ENCODE measurements around the gene COPG1. TPM values are rescaled to one million over a fixed set of nuclear protein-coding genes. Genes with fewer than 3 reads are reported as not detected.

The COPG1 gene
- total and polyA plus RNA-seq, 9 donors, result 105 to 151 (median 112) TPM

- H3K4me1 ChIP-seq (ENCODE audit: control insufficient read depth, insufficient read depth, low read length), result no peaks in the 10 kb centered on the region
- peaks cover 32% of the 10 kb centered on the region for H3K36me3 ChIP-seq (ENCODE audit: control insufficient read depth, insufficient read depth, low read length)
- H3K4me3 ChIP-seq (ENCODE audit: low read length), result no peak overlapping the region
- DNase-seq, result no peak
- no peak overlapping the region for H3K27ac ChIP-seq (ENCODE audit: low read length)
- WGBS (ENCODE audit: insufficient coverage), result 96% methylated on average over 4 of the region's 5 CpGs
- no peaks in the 10 kb centered on the region for H3K27me3 ChIP-seq (ENCODE audit: control insufficient read depth, insufficient read depth, low read length)
- no peaks in the 10 kb centered on the region for H3K9me3 ChIP-seq (replicated peaks; ENCODE audit: control insufficient read depth, low read depth, low read length)
Measured at GRCh38 chr3:129295286-129295685, 45.9 kb downstream of the COPG1 start.

GRCh38 chr3:129304146-129304961 lies 54.9 kb downstream of the COPG1 start:
- no peaks in the 10 kb centered on the region for H3K9me3 ChIP-seq (replicated peaks; ENCODE audit: control insufficient read depth, low read depth, low read length)
- H3K36me3 ChIP-seq (ENCODE audit: control insufficient read depth, insufficient read depth, low read length), result peaks cover 26% of the 10 kb centered on the region
- no peak for DNase-seq
- peaks cover 13% of the 10 kb centered on the region for H3K4me1 ChIP-seq (ENCODE audit: control insufficient read depth, insufficient read depth, low read length)
- 45% methylated on average over 2 of the region's 3 CpGs for WGBS (ENCODE audit: insufficient coverage)
- H3K27me3 ChIP-seq (ENCODE audit: control insufficient read depth, insufficient read depth, low read length), result no peaks in the 10 kb centered on the region
- H3K27ac ChIP-seq (ENCODE audit: low read length), result peak overlapping the region; percentile 85
- no peak overlapping the region for H3K4me3 ChIP-seq (ENCODE audit: low read length)

GRCh38 chr3:129304962-129305222 lies 55.5 kb downstream of the COPG1 start:
- 83% methylated on average over 1 of the region's 1 CpG for WGBS (ENCODE audit: insufficient coverage)
- no peak for DNase-seq
- Histone ChIP-seq H3K9me3 (replicated peaks; ENCODE audit: control insufficient read depth, low read depth, low read length) (no peaks in the 10 kb centered on the region), H3K4me1 (ENCODE audit: control insufficient read depth, insufficient read depth, low read length) (peaks cover 13% of the 10 kb centered on the region), H3K4me3 (ENCODE audit: low read length) (no peak overlapping the region), H3K27ac (ENCODE audit: low read length) (peak overlapping the region; percentile 85), H3K36me3 (ENCODE audit: control insufficient read depth, insufficient read depth, low read length) (peaks cover 26% of the 10 kb centered on the region), H3K27me3 (ENCODE audit: control insufficient read depth, insufficient read depth, low read length) (no peaks in the 10 kb centered on the region)

GRCh38 chr3:129305592-129306091 lies 56.2 kb downstream of the COPG1 start:
- H3K9me3 ChIP-seq (replicated peaks; ENCODE audit: control insufficient read depth, low read depth, low read length), result no peaks in the 10 kb centered on the region
- H3K27ac ChIP-seq (ENCODE audit: low read length), result peak overlapping the region; percentile 85
- H3K27me3 ChIP-seq (ENCODE audit: control insufficient read depth, insufficient read depth, low read length), result no peaks in the 10 kb centered on the region
- DNase-seq, result peak; percentile 96
- H3K4me3 ChIP-seq (ENCODE audit: low read length), result peak overlapping the region; percentile 39
- H3K36me3 ChIP-seq (ENCODE audit: control insufficient read depth, insufficient read depth, low read length), result peaks cover 21% of the 10 kb centered on the region
- H3K4me1 ChIP-seq (ENCODE audit: control insufficient read depth, insufficient read depth, low read length), result peaks cover 13% of the 10 kb centered on the region
- 7% methylated on average over 13 of the region's 26 CpGs for WGBS (ENCODE audit: insufficient coverage)

GRCh38 chr3:129308636-129309035 lies 59.2 kb downstream of the COPG1 start:
- Histone ChIP-seq H3K4me3 (ENCODE audit: low read length) (no peak overlapping the region), H3K36me3 (ENCODE audit: control insufficient read depth, insufficient read depth, low read length) (peaks cover 7% of the 10 kb centered on the region), H3K27ac (ENCODE audit: low read length) (no peak overlapping the region), H3K9me3 (replicated peaks; ENCODE audit: control insufficient read depth, low read depth, low read length) (no peaks in the 10 kb centered on the region), H3K27me3 (ENCODE audit: control insufficient read depth, insufficient read depth, low read length) (no peaks in the 10 kb centered on the region), H3K4me1 (ENCODE audit: control insufficient read depth, insufficient read depth, low read length) (peaks cover 13% of the 10 kb centered on the region)
- WGBS (ENCODE audit: insufficient coverage), result 80% methylated on average over 1 of the region's 3 CpGs
- no peak for DNase-seq

DNA sequence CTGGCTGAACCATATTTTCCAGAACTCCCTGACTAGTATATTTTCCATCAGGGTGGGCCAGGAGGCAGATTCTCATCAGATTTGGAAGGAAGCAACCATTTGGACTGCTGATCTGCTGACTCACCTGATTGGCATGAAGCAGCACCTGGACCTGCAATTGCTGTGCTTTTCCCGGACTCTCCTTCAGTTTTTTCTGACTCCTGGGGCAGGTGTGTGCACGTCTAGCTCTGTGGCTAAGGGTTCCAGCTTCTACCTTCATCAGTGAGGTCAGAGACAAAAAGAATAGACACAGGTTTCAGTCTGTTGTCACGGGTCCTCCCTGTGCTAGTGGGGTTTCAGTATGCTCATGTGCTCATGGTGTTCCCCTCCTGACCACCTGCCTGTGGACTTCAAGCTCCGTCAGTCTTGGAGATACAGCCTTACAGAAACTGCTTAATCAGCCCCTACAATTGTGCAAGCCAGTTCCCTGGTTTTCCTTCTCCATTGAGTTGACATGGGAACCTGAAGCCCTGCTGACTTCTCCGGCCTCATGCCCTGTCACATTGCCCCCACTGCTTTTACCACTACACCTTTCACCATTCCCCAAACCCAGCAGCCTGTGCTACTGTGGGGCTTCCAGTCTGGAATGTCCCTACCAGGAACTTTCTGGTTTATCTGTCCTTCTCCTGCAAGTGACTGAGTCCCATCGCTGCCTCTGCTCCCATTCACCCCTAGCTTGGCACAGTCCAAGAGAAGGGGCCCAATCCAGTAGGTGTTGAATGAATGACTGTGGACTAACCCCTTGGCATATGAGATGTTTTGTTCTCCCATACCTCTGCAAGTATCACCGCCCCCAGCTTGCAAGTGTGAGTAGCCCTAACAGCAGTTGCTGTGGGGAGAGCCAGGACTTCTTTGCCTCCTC lies 61.0 kb downstream of the COPG1 start:
- H3K4me3 ChIP-seq (ENCODE audit: low read length), result no peak overlapping the region
- H3K9me3 ChIP-seq (replicated peaks; ENCODE audit: control insufficient read depth, low read depth, low read length), result no peaks in the 10 kb centered on the region
- no peaks in the 10 kb centered on the region for H3K36me3 ChIP-seq (ENCODE audit: control insufficient read depth, insufficient read depth, low read length)
- no peaks in the 10 kb centered on the region for H3K27me3 ChIP-seq (ENCODE audit: control insufficient read depth, insufficient read depth, low read length)
- peak; percentile 67 for DNase-seq
- 71% methylated on average over 4 of the region's 7 CpGs for WGBS (ENCODE audit: insufficient coverage)
- H3K4me1 ChIP-seq (ENCODE audit: control insufficient read depth, insufficient read depth, low read length), result peaks cover 17% of the 10 kb centered on the region
- no peak overlapping the region for H3K27ac ChIP-seq (ENCODE audit: low read length)

GRCh38 chr3:129311054-129311902 lies 61.9 kb downstream of the COPG1 start:
- Histone ChIP-seq H3K27ac (ENCODE audit: low read length) (no peak overlapping the region), H3K27me3 (ENCODE audit: control insufficient read depth, insufficient read depth, low read length) (no peaks in the 10 kb centered on the region), H3K4me1 (ENCODE audit: control insufficient read depth, insufficient read depth, low read length) (peaks cover 10% of the 10 kb centered on the region), H3K9me3 (replicated peaks; ENCODE audit: control insufficient read depth, low read depth, low read length) (no peaks in the 10 kb centered on the region), H3K4me3 (ENCODE audit: low read length) (no peak overlapping the region), H3K36me3 (ENCODE audit: control insufficient read depth, insufficient read depth, low read length) (no peaks in the 10 kb centered on the region)
- WGBS (ENCODE audit: insufficient coverage), result no CpG with 5 or more reads among the region's 3 CpGs
- DNase-seq, result no peak

GRCh38 chr3:129312021-129312639 lies 62.7 kb downstream of the COPG1 start:
- Histone ChIP-seq H3K4me1 (ENCODE audit: control insufficient read depth, insufficient read depth, low read length) (peaks cover 16% of the 10 kb centered on the region), H3K27me3 (ENCODE audit: control insufficient read depth, insufficient read depth, low read length) (no peaks in the 10 kb centered on the region), H3K27ac (ENCODE audit: low read length) (no peak overlapping the region), H3K4me3 (ENCODE audit: low read length) (no peak overlapping the region), H3K9me3 (replicated peaks; ENCODE audit: control insufficient read depth, low read depth, low read length) (no peaks in the 10 kb centered on the region), H3K36me3 (ENCODE audit: control insufficient read depth, insufficient read depth, low read length) (no peaks in the 10 kb centered on the region)
- no peak for DNase-seq
- 76% methylated on average over 2 of the region's 2 CpGs for WGBS (ENCODE audit: insufficient coverage)

- Histone ChIP-seq H3K4me1 (ENCODE audit: control insufficient read depth, insufficient read depth, low read length) (peaks cover 23% of the 10 kb centered on the region), H3K27me3 (ENCODE audit: control insufficient read depth, insufficient read depth, low read length) (no peaks in the 10 kb centered on the region), H3K4me3 (ENCODE audit: low read length) (no peak overlapping the region), H3K9me3 (replicated peaks; ENCODE audit: control insufficient read depth, low read depth, low read length) (no peaks in the 10 kb centered on the region), H3K36me3 (ENCODE audit: control insufficient read depth, insufficient read depth, low read length) (no peaks in the 10 kb centered on the region), H3K27ac (ENCODE audit: low read length) (no peak overlapping the region)
- DNase-seq, result peak; percentile 28
Measured at GRCh38 chr3:129312671-129313414, 63.4 kb downstream of the COPG1 start.
